ENCODE data around the gene LAMA4. TPM values are rescaled to one million over a fixed set of nuclear protein-coding genes. Genes with fewer than 3 reads are reported as not detected.

The LAMA4 gene
- total and polyA plus RNA-seq, 4 donors: 28.4 to 261 (median 79.8) TPM

DNA sequence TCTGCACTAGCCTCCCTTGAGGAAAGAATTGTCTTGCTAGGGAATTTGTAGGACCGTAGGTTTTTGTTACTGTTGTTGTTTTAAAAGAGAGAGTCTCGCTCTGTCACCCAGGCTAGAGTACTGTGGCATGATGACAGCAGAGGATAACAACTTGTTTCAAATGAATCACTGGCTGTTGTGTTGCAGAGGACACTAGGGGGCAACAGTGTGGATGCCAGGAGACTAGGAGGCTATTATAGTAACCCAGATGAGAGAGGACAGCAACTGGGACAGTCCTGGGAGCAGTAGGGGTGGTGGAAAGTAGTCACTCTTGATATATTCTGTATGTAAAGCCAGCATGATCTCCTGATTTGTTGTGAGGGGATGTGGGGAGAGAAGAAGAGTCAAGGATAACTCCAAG, 41.8 kb upstream of the LAMA4 start:
- WGBS, 2 donors: 80 to 86% methylated on average over 2 of the region's 2 CpGs
- Histone ChIP-seq H3K4me3 (no peak overlapping the region), H3K4me1 (ENCODE audit: control insufficient read depth in 5 of 5, insufficient read depth in 5 of 5, low read length in 5 of 5) (peaks cover 0 to 37% (median 2%) of the 10 kb centered on the region in 5 donors)

DNA sequence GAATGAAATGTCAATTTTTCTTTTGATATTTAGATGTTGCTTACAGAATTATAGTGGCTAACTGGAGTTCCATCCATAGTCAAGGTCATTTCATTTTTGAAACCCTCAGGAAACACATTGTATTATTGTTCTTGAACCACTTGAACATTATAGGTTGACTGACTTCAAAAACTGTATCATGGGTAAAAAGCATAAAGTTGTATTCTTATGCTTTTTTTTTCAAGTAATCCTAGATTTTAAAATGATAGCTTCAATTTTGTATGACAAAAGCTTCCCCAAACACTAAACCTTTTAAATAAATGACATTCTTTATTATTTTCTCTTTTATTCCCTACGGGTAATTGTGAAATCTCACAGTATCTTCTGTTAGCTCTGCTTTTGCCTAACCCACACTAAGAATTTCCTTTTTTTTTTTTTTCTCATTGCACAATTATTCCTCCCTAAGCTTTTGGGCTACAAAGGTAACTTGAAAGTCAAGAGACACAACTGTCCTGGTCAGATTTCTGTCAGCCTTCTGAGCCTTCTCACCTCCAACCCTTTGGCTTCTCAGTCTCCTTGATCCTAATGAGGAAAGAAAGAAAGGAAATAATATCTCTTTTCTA, 36.9 kb upstream of the LAMA4 start:
- Histone ChIP-seq H3K9me3 (ENCODE audit: control insufficient read depth in 4 of 4, insufficient read depth in 3 of 4, low read length in 3 of 4) (no peaks in the 10 kb centered on the region), H3K36me3 (ENCODE audit: control insufficient read depth in 4 of 4, insufficient read depth in 4 of 4, low read length in 4 of 4) (no peaks in the 10 kb centered on the region), H3K4me1 (ENCODE audit: control insufficient read depth in 5 of 5, insufficient read depth in 5 of 5, low read length in 5 of 5) (peaks cover 0 to 52% (median 16%) of the 10 kb centered on the region in 5 donors), H3K27ac (ENCODE audit: low read depth in 1 of 2, low read length in 1 of 2) (no peak overlapping the region), H3K27me3 (ENCODE audit: control insufficient read depth in 3 of 3, insufficient read depth in 3 of 3, low read length in 2 of 3) (no peaks in the 10 kb centered on the region), H3K4me3 (no peak overlapping the region), H3K9ac (ENCODE audit: insufficient read depth in 1 of 2, low read length in 2 of 2) (no peak overlapping the region)
- TF ChIP-seq, protein P1, sequence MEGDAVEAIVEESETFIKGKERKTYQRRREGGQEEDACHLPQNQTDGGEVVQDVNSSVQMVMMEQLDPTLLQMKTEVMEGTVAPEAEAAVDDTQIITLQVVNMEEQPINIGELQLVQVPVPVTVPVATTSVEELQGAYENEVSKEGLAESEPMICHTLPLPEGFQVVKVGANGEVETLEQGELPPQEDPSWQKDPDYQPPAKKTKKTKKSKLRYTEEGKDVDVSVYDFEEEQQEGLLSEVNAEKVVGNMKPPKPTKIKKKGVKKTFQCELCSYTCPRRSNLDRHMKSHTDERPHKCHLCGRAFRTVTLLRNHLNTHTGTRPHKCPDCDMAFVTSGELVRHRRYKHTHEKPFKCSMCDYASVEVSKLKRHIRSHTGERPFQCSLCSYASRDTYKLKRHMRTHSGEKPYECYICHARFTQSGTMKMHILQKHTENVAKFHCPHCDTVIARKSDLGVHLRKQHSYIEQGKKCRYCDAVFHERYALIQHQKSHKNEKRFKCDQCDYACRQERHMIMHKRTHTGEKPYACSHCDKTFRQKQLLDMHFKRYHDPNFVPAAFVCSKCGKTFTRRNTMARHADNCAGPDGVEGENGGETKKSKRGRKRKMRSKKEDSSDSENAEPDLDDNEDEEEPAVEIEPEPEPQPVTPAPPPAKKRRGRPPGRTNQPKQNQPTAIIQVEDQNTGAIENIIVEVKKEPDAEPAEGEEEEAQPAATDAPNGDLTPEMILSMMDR (IDR thresholded peaks at IDR 0.05; ENCODE audit: control extremely low read depth, extremely low read depth): no peak
- DNase-seq (no peak), ATAC-seq (ENCODE audit: insufficient read depth, low FRiP score) (no peak)
- 33 to 43% methylated on average over 1 of the region's 1 CpG for WGBS, 2 donors

More for the DNA sequence above, 41.8 kb upstream of the LAMA4 start:
- TF ChIP-seq, protein P1 (IDR thresholded peaks at IDR 0.05; ENCODE audit: control extremely low read depth, extremely low read depth): no peak
- H3K27me3 ChIP-seq (ENCODE audit: control insufficient read depth in 3 of 3, insufficient read depth in 3 of 3, low read length in 2 of 3): no peaks in the 10 kb centered on the region
- H3K27ac ChIP-seq (ENCODE audit: low read depth in 1 of 2, low read length in 1 of 2): no peak overlapping the region
- DNase-seq (peak in 2 of 3 donors; percentile 15 to 33), ATAC-seq (ENCODE audit: insufficient read depth, low FRiP score) (no peak)
- no peak overlapping the region for H3K9ac ChIP-seq (ENCODE audit: insufficient read depth in 1 of 2, low read length in 2 of 2)
- H3K9me3 ChIP-seq (ENCODE audit: control insufficient read depth in 4 of 4, insufficient read depth in 3 of 4, low read length in 3 of 4): no peaks in the 10 kb centered on the region
- H3K36me3 ChIP-seq (ENCODE audit: control insufficient read depth in 4 of 4, insufficient read depth in 4 of 4, low read length in 4 of 4): no peaks in the 10 kb centered on the region

DNA sequence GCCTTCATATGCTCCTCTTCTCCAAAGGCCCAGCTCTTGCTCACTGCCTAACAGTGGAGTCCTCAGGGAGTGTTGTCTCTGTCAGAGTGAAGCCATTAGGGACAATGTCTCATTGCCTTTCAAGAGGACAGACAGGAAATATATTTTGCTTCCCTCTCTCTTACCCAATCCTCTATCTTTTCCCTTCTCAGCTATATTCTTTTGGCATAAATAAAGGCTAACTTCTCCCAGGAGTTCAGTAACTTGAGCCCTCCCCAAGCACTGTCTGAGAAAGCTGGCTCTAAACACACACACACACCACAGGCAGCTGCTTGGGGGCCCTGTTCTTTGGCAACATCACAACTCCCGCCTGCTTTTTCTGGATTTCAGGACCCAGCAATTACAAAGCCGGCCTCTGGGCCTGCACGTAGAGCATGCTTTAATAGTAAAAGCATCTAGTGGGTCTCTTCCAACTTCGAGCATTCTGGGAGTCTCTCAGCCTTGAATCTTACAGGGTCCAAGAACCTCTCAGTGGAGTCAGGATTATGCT, 34.7 kb upstream of the LAMA4 start:
- DNase-seq (peak; percentile 96 to 99 (median 99)), ATAC-seq (ENCODE audit: insufficient read depth, low FRiP score) (no peak)
- TF ChIP-seq, protein P1 (IDR thresholded peaks at IDR 0.05; ENCODE audit: control extremely low read depth, extremely low read depth): no peak
- peak overlapping the region in 1 of 2 donors; percentile 60 for H3K9ac ChIP-seq (ENCODE audit: insufficient read depth in 1 of 2, low read length in 2 of 2)
- H3K4me1 ChIP-seq (ENCODE audit: control insufficient read depth in 5 of 5, insufficient read depth in 5 of 5, low read length in 5 of 5): peaks cover 0 to 52% (median 16%) of the 10 kb centered on the region in 5 donors
- no peak overlapping the region for H3K4me3 ChIP-seq
- peak overlapping the region in 1 of 2 donors; percentile 58 for H3K27ac ChIP-seq (ENCODE audit: low read depth in 1 of 2, low read length in 1 of 2)
- no peaks in the 10 kb centered on the region for H3K27me3 ChIP-seq (ENCODE audit: control insufficient read depth in 3 of 3, insufficient read depth in 3 of 3, low read length in 2 of 3)
- H3K9me3 ChIP-seq (ENCODE audit: control insufficient read depth in 4 of 4, insufficient read depth in 3 of 4, low read length in 3 of 4): no peaks in the 10 kb centered on the region
- 80 to 89% methylated on average over 4 of the region's 4 CpGs for WGBS, 2 donors
- no peaks in the 10 kb centered on the region for H3K36me3 ChIP-seq (ENCODE audit: control insufficient read depth in 4 of 4, insufficient read depth in 4 of 4, low read length in 4 of 4)

All from lung (tissue), 12 donors.